Ascending aorta (tissue), 2 donors: ENCODE data around the gene VANGL2. TPM values are rescaled to one million over a fixed set of nuclear protein-coding genes. Genes with fewer than 3 reads are reported as not detected.

ENCODE experiments used
- DNase-seq, 2 donors: peaks; one replicate each; pipeline ENCODE4 v3.0.0-alpha.2; 2019; ENCODE audit warnings: low spot score in 2 of 2
- H3K27ac ChIP-seq, 2 donors: fragments of 200-600 bp; sonication (generic); one replicate each; pipeline ENCODE4 v1.5.1; 2016 to 2017; ENCODE audit warnings: mild to moderate bottlenecking in 1 of 2
- H3K27me3 ChIP-seq: fragments of 200-600 bp; sonication (generic); one replicate; pipeline ENCODE4 v1.5.1; 2017
- H3K36me3 ChIP-seq, 2 donors: fragments of 200-600 bp; sonication (generic); one replicate each; pipeline ENCODE4 v1.5.1; 2016
- H3K4me1 ChIP-seq, 2 donors: fragments of 200-600 bp; sonication (generic); one replicate each; pipeline ENCODE4 v1.5.1; 2016 to 2017; ENCODE audit warnings: mild to moderate bottlenecking in 1 of 2
- H3K4me3 ChIP-seq, 2 donors: fragments of 200-600 bp; sonication (generic); one replicate each; pipeline ENCODE4 v1.5.1; 2016 to 2017; ENCODE audit warnings: mild to moderate bottlenecking in 1 of 2
- H3K9me3 ChIP-seq, 2 donors: fragments of 200-600 bp; sonication (generic); one replicate each; pipeline ENCODE4 v1.5.1; 2016
- intact Hi-C: fragments of 100-400 bp; cut with DNase I; formaldehyde crosslinking; loops from one replicate; pipeline ENCODE4 v1.15.1; 2023
- total RNA-seq: library from RNA; depleted of rRNA; stranded (reverse); fragments of >200 nt; gene quantifications from one replicate; pipeline ENCODE4 v1.1.0, GENCODE V29; 2016
- TF ChIP-seq, protein P1 (sequence below), 3 experiments: fragments of 200-600 bp in 2 of 3; fragments of 450-650 bp in 1 of 3; sonication (generic) in 2 of 3; IDR thresholded peaks; one replicate each; pipeline ENCODE4 v1.5.1; 2016 to 2019; ENCODE audit warnings: antibody characterized with exemption in 3 of 3, mild to moderate bottlenecking in 1 of 3, moderate library complexity in 1 of 3

Gene VANGL2
- total RNA-seq, 1 donor from 2014 or later = 0.96 TPM

DNA sequence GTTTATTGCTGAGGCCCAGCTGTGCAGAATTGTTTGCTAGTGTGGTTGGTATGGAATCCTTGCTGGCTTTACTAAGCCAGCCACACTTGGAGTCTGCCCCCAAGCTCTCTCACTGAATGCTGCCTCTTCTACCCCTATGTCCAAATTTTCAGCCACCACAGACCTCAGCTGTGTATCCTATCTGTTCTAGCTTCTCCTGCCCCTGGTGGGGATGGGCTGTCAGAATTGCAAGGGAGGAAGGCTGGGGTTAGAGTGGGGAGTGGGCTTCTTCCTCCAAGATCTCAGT lies 29.1 kb upstream of the VANGL2 start:
- no peak for DNase-seq
- intact Hi-C loops = no loop called here
- H3K9me3 ChIP-seq = no peaks in the 10 kb centered on the region
- no peaks in the 10 kb centered on the region for H3K27me3 ChIP-seq
- H3K36me3 ChIP-seq = no peaks in the 10 kb centered on the region
- TF ChIP-seq, protein P1, sequence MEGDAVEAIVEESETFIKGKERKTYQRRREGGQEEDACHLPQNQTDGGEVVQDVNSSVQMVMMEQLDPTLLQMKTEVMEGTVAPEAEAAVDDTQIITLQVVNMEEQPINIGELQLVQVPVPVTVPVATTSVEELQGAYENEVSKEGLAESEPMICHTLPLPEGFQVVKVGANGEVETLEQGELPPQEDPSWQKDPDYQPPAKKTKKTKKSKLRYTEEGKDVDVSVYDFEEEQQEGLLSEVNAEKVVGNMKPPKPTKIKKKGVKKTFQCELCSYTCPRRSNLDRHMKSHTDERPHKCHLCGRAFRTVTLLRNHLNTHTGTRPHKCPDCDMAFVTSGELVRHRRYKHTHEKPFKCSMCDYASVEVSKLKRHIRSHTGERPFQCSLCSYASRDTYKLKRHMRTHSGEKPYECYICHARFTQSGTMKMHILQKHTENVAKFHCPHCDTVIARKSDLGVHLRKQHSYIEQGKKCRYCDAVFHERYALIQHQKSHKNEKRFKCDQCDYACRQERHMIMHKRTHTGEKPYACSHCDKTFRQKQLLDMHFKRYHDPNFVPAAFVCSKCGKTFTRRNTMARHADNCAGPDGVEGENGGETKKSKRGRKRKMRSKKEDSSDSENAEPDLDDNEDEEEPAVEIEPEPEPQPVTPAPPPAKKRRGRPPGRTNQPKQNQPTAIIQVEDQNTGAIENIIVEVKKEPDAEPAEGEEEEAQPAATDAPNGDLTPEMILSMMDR (IDR thresholded peaks at IDR 0.05) = no peak
- no peaks in the 10 kb centered on the region for H3K4me1 ChIP-seq
- H3K27ac ChIP-seq = no peak overlapping the region
- no peak overlapping the region for H3K4me3 ChIP-seq

GRCh38 chr1:160371756-160372155 lies 28.6 kb upstream of the VANGL2 start:
- DNase-seq = no peak
- no peaks in the 10 kb centered on the region for H3K36me3 ChIP-seq
- H3K27ac ChIP-seq = no peak overlapping the region
- H3K27me3 ChIP-seq = no peaks in the 10 kb centered on the region
- H3K4me3 ChIP-seq = no peak overlapping the region
- H3K4me1 ChIP-seq = no peaks in the 10 kb centered on the region
- no peaks in the 10 kb centered on the region for H3K9me3 ChIP-seq
- intact Hi-C loops = no loop called here
- TF ChIP-seq, protein P1 (IDR thresholded peaks at IDR 0.05) = no peak

GRCh38 chr1:160373696-160374095 lies 26.7 kb upstream of the VANGL2 start:
- TF ChIP-seq, protein P1 (IDR thresholded peaks at IDR 0.05) = no peak
- Histone ChIP-seq H3K27me3 (no peaks in the 10 kb centered on the region), H3K4me3 (no peak overlapping the region), H3K4me1 (no peaks in the 10 kb centered on the region), H3K36me3 (no peaks in the 10 kb centered on the region), H3K27ac (no peak overlapping the region), H3K9me3 (no peaks in the 10 kb centered on the region)
- no peak for DNase-seq
- intact Hi-C loops = no loop called here

DNA sequence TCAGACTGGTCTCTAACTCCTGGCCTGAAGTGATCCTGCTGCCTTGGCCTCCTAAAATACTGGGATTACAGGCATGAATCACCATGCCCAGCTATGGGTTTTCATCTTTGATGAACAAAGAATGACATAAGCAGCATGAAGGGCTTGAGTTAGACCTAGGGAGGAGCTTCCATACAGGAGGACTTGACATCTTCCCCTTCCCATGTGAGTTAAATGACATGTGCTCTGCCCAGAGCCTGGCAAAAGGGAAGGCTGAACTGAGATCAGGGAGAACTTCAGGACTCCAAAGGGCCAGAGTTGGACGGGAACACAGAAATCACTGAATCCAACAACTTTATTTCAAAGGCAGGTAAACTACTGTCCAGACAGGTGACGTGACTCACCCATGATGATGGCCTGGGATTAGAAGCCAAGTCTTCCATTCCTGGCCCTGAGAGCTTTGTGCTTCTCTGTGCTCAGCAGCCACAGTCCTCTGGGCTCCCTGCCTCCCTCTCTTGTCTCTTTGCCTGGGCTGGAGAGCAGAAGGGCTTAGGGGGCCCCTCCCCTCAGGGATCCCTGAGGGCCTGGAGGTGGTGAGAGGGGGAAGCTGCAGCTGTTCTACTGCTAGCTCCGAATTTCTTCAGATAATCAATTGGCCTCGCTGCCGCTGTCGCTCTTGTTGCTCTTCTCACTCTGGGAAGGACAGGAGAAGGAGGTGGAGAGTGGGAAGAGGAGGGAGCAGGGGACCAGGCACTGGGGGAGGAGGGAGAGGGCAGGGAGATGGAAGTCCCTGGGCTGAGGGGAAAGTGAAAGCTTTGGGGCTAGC lies 25.9 kb upstream of the VANGL2 start:
- no peak overlapping the region for H3K4me3 ChIP-seq
- no peaks in the 10 kb centered on the region for H3K9me3 ChIP-seq
- H3K27me3 ChIP-seq = no peaks in the 10 kb centered on the region
- intact Hi-C loops = no loop called here
- no peaks in the 10 kb centered on the region for H3K4me1 ChIP-seq
- DNase-seq = no peak
- TF ChIP-seq, protein P1 (IDR thresholded peaks at IDR 0.05) = no peak
- no peaks in the 10 kb centered on the region for H3K36me3 ChIP-seq
- H3K27ac ChIP-seq = peak overlapping the region in 1 of 2 donors; percentile 18

GRCh38 chr1:160375788-160376524 lies 24.4 kb upstream of the VANGL2 start:
- intact Hi-C loops = no loop called here
- H3K36me3 ChIP-seq = no peaks in the 10 kb centered on the region

More at GRCh38 chr1:160375788-160376524, 24.4 kb upstream of the VANGL2 start:
- no peaks in the 10 kb centered on the region for H3K4me1 ChIP-seq
- peak in 1 of 2 donors; percentile 31 for DNase-seq
- no peak overlapping the region for H3K4me3 ChIP-seq
- H3K27me3 ChIP-seq = no peaks in the 10 kb centered on the region
- TF ChIP-seq, protein P1 (IDR thresholded peaks at IDR 0.05) = no peak
- no peak overlapping the region for H3K27ac ChIP-seq
- no peaks in the 10 kb centered on the region for H3K9me3 ChIP-seq
